ENCODE measurements around the gene BSPRY. TPM values are rescaled to one million over a fixed set of nuclear protein-coding genes. Genes with fewer than 3 reads are reported as not detected.

BSPRY gene
- total and polyA plus RNA-seq, 2 of the 13 experiments (the other 11 are each of a cell fraction or from before 2014, with no cell fraction given) = 0.09 to 0.26 TPM

GRCh38 chr9:113395000-113395861 is 45.9 kb downstream of the BSPRY start (continued):
- TF ChIP-seq ZFP41 (CRISPR knock-in tag; IDR thresholded peaks at IDR 0.05; ENCODE audit: borderline replicate concordance) (no peak), TEF (CRISPR knock-in tag; IDR thresholded peaks at IDR 0.05) (peak; percentile 93), HHEX (CRISPR knock-in tag; IDR thresholded peaks at IDR 0.05) (no peak), HNRNPUL1 (IDR thresholded peaks at IDR 0.05; ENCODE audit: low read depth, low read length) (no peak), CREM (IDR thresholded peaks at IDR 0.05) (peak; percentile 75), CREM (CRISPR knock-in tag; IDR thresholded peaks at IDR 0.05) (no peak), ZBTB10 (CRISPR knock-in tag; IDR thresholded peaks at IDR 0.05; ENCODE audit: borderline replicate concordance) (no peak), ZNF777 (CRISPR knock-in tag; IDR thresholded peaks at IDR 0.05) (no peak), MBNL3 (CRISPR knock-in tag; conservative IDR thresholded peaks at IDR 0.05) (no peak), RFXANK (CRISPR knock-in tag; IDR thresholded peaks at IDR 0.05) (no peak), MTF2 (CRISPR knock-in tag; IDR thresholded peaks at IDR 0.05; ENCODE audit: borderline replicate concordance) (no peak), JARID2 (CRISPR knock-in tag; IDR thresholded peaks at IDR 0.05; ENCODE audit: insufficient replicate concordance) (no peak), ZNF280D (CRISPR knock-in tag; IDR thresholded peaks at IDR 0.05) (0 out of 2 replicates have a peak, but pooled peaks have one; percentile 42), ZNF207 (IDR thresholded peaks at IDR 0.05; ENCODE audit: borderline replicate concordance) (no peak)
